OCI-LY1 (cell line): ENCODE results near the gene GSTM1.

Source experiments
- H2AFZ ChIP-seq: fragments of 200-600 bp; sonication (generic), shearing (Covaris generic); 2 replicates; pipeline ENCODE4 v1.6.0; 2014; ENCODE audit warnings: antibody characterized with exemption, mild to moderate bottlenecking, low read length
- H3F3A ChIP-seq: fragments of 200-600 bp; sonication (generic), shearing (Covaris generic); 2 replicates; pipeline ENCODE4 v1.6.0; 2014; ENCODE audit warnings: mild to moderate bottlenecking, antibody characterized with exemption, low read length, moderate library complexity; ENCODE audit not compliant: insufficient read depth
- H3K27ac ChIP-seq: fragments of 200-600 bp; sonication (generic); 2 replicates; pipeline ENCODE4 v1.5.1; 2014; ENCODE audit warnings: low read length, mixed run types, mild to moderate bottlenecking, low read depth; ENCODE audit not compliant: poor library complexity, severe bottlenecking
- H3K27me3 ChIP-seq: fragments of 200-600 bp; sonication (generic); 2 replicates; pipeline ENCODE4 v1.6.0; 2014; ENCODE audit warnings: antibody characterized with exemption, mild to moderate bottlenecking, low read length, moderate library complexity; ENCODE audit not compliant: insufficient read depth
- H3K36me3 ChIP-seq: fragments of 200-600 bp; sonication (generic); 2 replicates; pipeline ENCODE4 v1.6.1; 2014; ENCODE audit warnings: mild to moderate bottlenecking, antibody characterized with exemption, low read length, moderate library complexity, mixed read lengths; ENCODE audit not compliant: insufficient read depth
- H3K4me1 ChIP-seq: fragments of 200-600 bp; sonication (generic); 2 replicates; pipeline ENCODE4 v1.5.1; 2014; ENCODE audit warnings: mild to moderate bottlenecking, low read length, moderate library complexity; ENCODE audit not compliant: insufficient read depth, severe bottlenecking
- H3K4me2 ChIP-seq: fragments of 200-600 bp; sonication (generic), shearing (Covaris generic); 2 replicates; pipeline ENCODE4 v1.6.1; 2014; ENCODE audit warnings: low read length
- H3K4me3 ChIP-seq: fragments of 200-600 bp; sonication (generic); 2 replicates; pipeline ENCODE4 v1.5.1; 2014; ENCODE audit warnings: low read length, low read depth, mild to moderate bottlenecking, mixed read lengths; ENCODE audit not compliant: poor library complexity, severe bottlenecking
- H3K79me2 ChIP-seq: fragments of 200-600 bp; shearing (Covaris generic); 2 replicates; pipeline ENCODE4 v1.6.1; 2016; ENCODE audit warnings: mixed run types, low read length, mixed read lengths; ENCODE audit not compliant: insufficient read depth
- H3K9ac ChIP-seq: fragments of 200-600 bp; sonication (generic), shearing (Covaris generic); 2 replicates; pipeline ENCODE4 v1.6.1; 2014; ENCODE audit warnings: mild to moderate bottlenecking, low read length, mixed read lengths
- H3K9me2 ChIP-seq: fragments of 200-600 bp; sonication (generic), shearing (Covaris generic); 2 replicates; pipeline ENCODE4 v1.6.1; 2014; ENCODE audit warnings: low read depth, mild to moderate bottlenecking, low read length, mixed read lengths
- H3K9me3 ChIP-seq: fragments of 200-600 bp; shearing (Covaris generic); 2 replicates; pipeline ENCODE4 v1.6.1; 2014; ENCODE audit warnings: low read length, mixed read lengths
- H4K20me1 ChIP-seq: fragments of 200-600 bp; sonication (generic), shearing (Covaris generic); 2 replicates; pipeline ENCODE4 v1.6.0; 2016; ENCODE audit warnings: mild to moderate bottlenecking, low read length; ENCODE audit not compliant: insufficient read depth
- EZH2 ChIP-seq: fragments of 200-600 bp; sonication (generic), shearing (Covaris generic); IDR thresholded peaks from 2 replicates; pipeline ENCODE4 v1.8.0; 2017; ENCODE audit warnings: borderline replicate concordance, mixed run types, mild to moderate bottlenecking, antibody characterized with exemption, low read length, moderate library complexity, mixed read lengths
- TF ChIP-seq, protein P1 (sequence below): fragments of 200-600 bp; sonication (generic), shearing (Covaris generic); IDR thresholded peaks from 2 replicates; pipeline ENCODE4 v1.5.1; 2017; ENCODE audit warnings: mild to moderate bottlenecking, antibody characterized with exemption, low read length, moderate library complexity, mixed read lengths

Gene GSTM1

DNA sequence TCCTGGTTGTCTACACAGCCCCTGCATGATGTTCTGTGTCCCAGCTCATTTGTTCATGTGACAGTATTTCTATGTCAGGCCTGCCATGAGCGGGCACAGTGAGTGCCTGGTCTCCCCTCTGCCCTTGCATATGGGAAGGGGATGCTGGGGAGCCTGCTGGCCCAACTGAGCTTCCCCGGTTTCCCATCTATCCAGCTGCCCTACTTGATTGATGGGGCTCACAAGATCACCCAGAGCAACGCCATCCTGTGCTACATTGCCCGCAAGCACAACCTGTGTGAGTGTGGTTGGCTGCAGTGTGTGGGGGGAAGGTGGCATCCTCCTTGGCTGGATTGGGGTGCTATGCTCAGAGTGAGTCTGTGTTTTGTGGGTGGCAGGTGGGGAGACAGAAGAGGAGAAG lies 30.2 kb upstream of the GSTM1 start:
- Histone ChIP-seq H4K20me1 (no peaks in the 10 kb centered on the region), H3K36me3 (no peaks in the 10 kb centered on the region), H3K27me3 (peaks cover 8% of the 10 kb centered on the region; the same call in 1 of the 2 replicates), H3K79me2 (no peaks in the 10 kb centered on the region), H3K4me1 (peaks cover 13% of the 10 kb centered on the region), H3K27ac (no peak overlapping the region), H3F3A (no peaks in the 10 kb centered on the region), H3K4me3 (no peak overlapping the region), H3K9ac (no peak overlapping the region), H2AFZ (no peak overlapping the region), H3K9me2 (no peaks in the 10 kb centered on the region), H3K4me2 (no peak overlapping the region), H3K9me3 (no peaks in the 10 kb centered on the region)
- TF ChIP-seq, protein P1, sequence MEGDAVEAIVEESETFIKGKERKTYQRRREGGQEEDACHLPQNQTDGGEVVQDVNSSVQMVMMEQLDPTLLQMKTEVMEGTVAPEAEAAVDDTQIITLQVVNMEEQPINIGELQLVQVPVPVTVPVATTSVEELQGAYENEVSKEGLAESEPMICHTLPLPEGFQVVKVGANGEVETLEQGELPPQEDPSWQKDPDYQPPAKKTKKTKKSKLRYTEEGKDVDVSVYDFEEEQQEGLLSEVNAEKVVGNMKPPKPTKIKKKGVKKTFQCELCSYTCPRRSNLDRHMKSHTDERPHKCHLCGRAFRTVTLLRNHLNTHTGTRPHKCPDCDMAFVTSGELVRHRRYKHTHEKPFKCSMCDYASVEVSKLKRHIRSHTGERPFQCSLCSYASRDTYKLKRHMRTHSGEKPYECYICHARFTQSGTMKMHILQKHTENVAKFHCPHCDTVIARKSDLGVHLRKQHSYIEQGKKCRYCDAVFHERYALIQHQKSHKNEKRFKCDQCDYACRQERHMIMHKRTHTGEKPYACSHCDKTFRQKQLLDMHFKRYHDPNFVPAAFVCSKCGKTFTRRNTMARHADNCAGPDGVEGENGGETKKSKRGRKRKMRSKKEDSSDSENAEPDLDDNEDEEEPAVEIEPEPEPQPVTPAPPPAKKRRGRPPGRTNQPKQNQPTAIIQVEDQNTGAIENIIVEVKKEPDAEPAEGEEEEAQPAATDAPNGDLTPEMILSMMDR, result no peak
- no peak for TF ChIP-seq EZH2

DNA sequence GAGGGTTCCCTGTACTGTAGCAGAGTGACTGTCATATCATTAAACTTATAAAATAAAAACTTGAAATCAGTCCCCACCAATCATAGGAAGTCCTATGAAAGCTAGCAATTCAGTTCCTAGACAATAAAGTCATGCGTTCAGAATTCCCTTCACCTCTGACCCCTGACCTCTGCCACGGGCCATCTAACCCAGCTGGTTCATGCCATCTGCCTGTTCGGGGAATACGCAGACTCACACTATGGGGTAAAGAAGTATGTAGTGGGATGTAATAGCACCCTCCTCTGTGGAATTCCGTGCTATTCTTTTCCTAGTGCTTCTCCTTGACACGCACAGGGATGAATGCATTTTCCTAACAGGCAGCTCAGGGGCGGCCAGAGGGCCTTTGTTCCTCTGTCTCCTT lies 29.6 kb upstream of the GSTM1 start:
- no peaks in the 10 kb centered on the region for H3K9me3 ChIP-seq
- no peak overlapping the region for H3K4me2 ChIP-seq
- H3K27me3 ChIP-seq, result peaks cover 8% of the 10 kb centered on the region; the same call in 1 of the 2 replicates
- no peak overlapping the region for H3K27ac ChIP-seq
- H3K9ac ChIP-seq, result no peak overlapping the region
- no peak overlapping the region for H2AFZ ChIP-seq
- H3K79me2 ChIP-seq, result no peaks in the 10 kb centered on the region
- no peaks in the 10 kb centered on the region for H4K20me1 ChIP-seq
- peaks cover 13% of the 10 kb centered on the region for H3K4me1 ChIP-seq
- H3F3A ChIP-seq, result no peaks in the 10 kb centered on the region
- no peak for TF ChIP-seq EZH2
- TF ChIP-seq, protein P1, result no peak
- no peaks in the 10 kb centered on the region for H3K36me3 ChIP-seq
- H3K4me3 ChIP-seq, result no peak overlapping the region
- no peaks in the 10 kb centered on the region for H3K9me2 ChIP-seq

DNA sequence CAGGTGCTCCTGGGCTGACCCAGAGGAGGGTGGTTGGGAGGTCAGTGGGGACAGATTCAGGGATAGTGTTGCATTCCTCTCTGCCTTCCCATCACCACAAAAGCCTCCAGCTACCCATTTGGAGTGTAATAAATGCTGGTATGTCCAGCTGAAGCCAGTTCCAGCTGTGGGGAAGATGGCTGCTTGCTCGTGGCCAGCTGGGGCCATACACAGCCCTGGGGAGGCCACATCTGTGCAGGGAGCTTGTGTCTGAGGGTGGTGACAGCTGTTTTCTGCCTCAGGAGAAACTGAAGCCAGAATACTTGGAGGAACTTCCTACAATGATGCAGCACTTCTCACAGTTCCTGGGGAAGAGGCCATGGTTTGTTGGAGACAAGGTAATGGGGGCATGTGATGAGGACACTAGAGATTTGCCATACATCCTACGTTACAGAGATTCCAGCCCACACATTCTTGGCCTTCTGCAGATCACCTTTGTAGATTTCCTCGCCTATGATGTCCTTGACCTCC lies 29.0 kb upstream of the GSTM1 start:
- no peak overlapping the region for H3K27ac ChIP-seq
- peaks cover 13% of the 10 kb centered on the region for H3K4me1 ChIP-seq
- no peak overlapping the region for H3K9ac ChIP-seq

More for the DNA sequence above, 29.0 kb upstream of the GSTM1 start:
- Histone ChIP-seq H3K79me2 (no peaks in the 10 kb centered on the region), H2AFZ (no peak overlapping the region), H3K9me2 (no peaks in the 10 kb centered on the region), H3K4me2 (no peak overlapping the region), H3K27me3 (peaks cover 8% of the 10 kb centered on the region; the same call in 1 of the 2 replicates), H3K4me3 (no peak overlapping the region), H3F3A (no peaks in the 10 kb centered on the region), H4K20me1 (no peaks in the 10 kb centered on the region), H3K36me3 (no peaks in the 10 kb centered on the region), H3K9me3 (no peaks in the 10 kb centered on the region)
- TF ChIP-seq, protein P1, result no peak
- TF ChIP-seq EZH2, result no peak
